Sigmoid colon (tissue), 3 donors: Measurements from ENCODE around the gene EEF1A1.

ENCODE experiments used
- CTCF ChIP-seq, 4 experiments: fragments of 450-650 bp in 3 of 4; fragments of 200-600 bp in 1 of 4; IDR thresholded peaks; one replicate each; pipeline ENCODE4 v1.5.1; 2016 to 2019; ENCODE audit warnings: antibody characterized with exemption in 4 of 4, mild to moderate bottlenecking in 3 of 4, moderate library complexity in 2 of 4
- POLR2A ChIP-seq, 2 donors: fragments of 450-650 bp; IDR thresholded peaks; one replicate each; pipeline ENCODE4 v1.6.1; 2016; ENCODE audit warnings: antibody characterized with exemption in 2 of 2, mild to moderate bottlenecking in 2 of 2, moderate library complexity in 2 of 2

- no peak for TF ChIP-seq CTCF (IDR thresholded peaks at IDR 0.05)
- TF ChIP-seq POLR2A (IDR thresholded peaks at IDR 0.05), result no peak
These were observed 8.1 kb upstream of the EEF1A1 start for GRCh38 chr6:73528897-73529296.
